Calu3 (cell line): ENCODE measurements around the gene IRX3. TPM values are rescaled to one million over a fixed set of nuclear protein-coding genes. Genes with fewer than 3 reads are reported as not detected.

Experiments
- BruUV-seq: library from RNA; stranded (reverse); fragments of 400-500 nt; replicated peaks from 2 replicates; lab custom pipeline; 2021; lab: Mats Ljungman, UMichigan
- CTCF ChIA-PET: fragments of 300-600 bp; sonication (Branson Sonifier 250); formaldehyde crosslinking; loops from one replicate; lab custom pipeline; 2022; ENCODE audit warnings: antibody characterized with exemption; lab: Charles Lee
- DNase-seq: peaks from one replicate; pipeline ENCODE4 v3.0.0; 2022
- H3K27ac Mint-ChIP-seq: one replicate; pipeline ENCODE4 v1.8.0; 2022; ENCODE audit warnings: mixed read lengths; ENCODE audit not compliant: unreplicated experiment
- H3K27me3 Mint-ChIP-seq: one replicate; pipeline ENCODE4 v1.8.0; 2022; ENCODE audit warnings: mixed read lengths; ENCODE audit not compliant: unreplicated experiment
- H3K36me3 Mint-ChIP-seq: one replicate; pipeline ENCODE4 v1.8.0; 2022; ENCODE audit warnings: mild to moderate bottlenecking, moderate library complexity, mixed read lengths; ENCODE audit not compliant: insufficient read depth, unreplicated experiment
- H3K4me1 Mint-ChIP-seq: one replicate; pipeline ENCODE4 v1.8.0; 2022; ENCODE audit warnings: mild to moderate bottlenecking, low read depth, mixed read lengths; ENCODE audit not compliant: unreplicated experiment
- H3K4me3 Mint-ChIP-seq: one replicate; pipeline ENCODE4 v1.8.0; 2022; ENCODE audit warnings: mild to moderate bottlenecking, low read depth, moderate library complexity, mixed read lengths; ENCODE audit not compliant: unreplicated experiment
- H3K9me3 Mint-ChIP-seq: one replicate; pipeline ENCODE4 v1.8.0; 2022; ENCODE audit warnings: low read depth, mixed read lengths; ENCODE audit not compliant: unreplicated experiment
- CTCF ChIP-seq: fragments of 200-600 bp; IDR thresholded peaks from one replicate; pipeline ENCODE4 v1.8.0; 2022; ENCODE audit warnings: antibody characterized with exemption; ENCODE audit not compliant: unreplicated experiment
- intact Hi-C: fragments of 100-400 bp; cut with micrococcal nuclease; formaldehyde crosslinking; loops from one replicate; pipeline ENCODE4 v1.10.0; 2022; ENCODE audit not compliant: unreplicated experiment
- total RNA-seq: library from RNA; stranded (reverse); gene quantifications from 2 replicates; pipeline ENCODE4 v1.2.3, GENCODE V29; 2022

Gene IRX3
- total RNA-seq, 1 experiment from 2014 or later = 5.7 TPM

GRCh38 chr16:54241525-54241924 lies 45.1 kb downstream of the IRX3 start:
- Mint-ChIP-seq H3K9me3 (peaks cover 4% of the 10 kb centered on the region), H3K27ac (no peak overlapping the region), H3K27me3 (peaks cover 77% of the 10 kb centered on the region), H3K36me3 (no peaks in the 10 kb centered on the region), H3K4me3 (no peak overlapping the region), H3K4me1 (no peaks in the 10 kb centered on the region)
- no peak for DNase-seq
- no TSS peak for BruUV-seq
- TF ChIP-seq CTCF = no peak
- intact Hi-C loops = no loop called here
- CTCF ChIA-PET = interaction anchor here (1.4 kb wide), 1 partner anchor 9 kb away, joined by 5 read pairs; no protein-coding TSS in a partner anchor

- Mint-ChIP-seq H3K27me3 (peaks cover 77% of the 10 kb centered on the region), H3K36me3 (no peaks in the 10 kb centered on the region), H3K27ac (no peak overlapping the region), H3K4me1 (no peaks in the 10 kb centered on the region), H3K9me3 (no peaks in the 10 kb centered on the region), H3K4me3 (no peak overlapping the region)
- CTCF ChIA-PET = no interaction called here
- TF ChIP-seq CTCF = no peak
- no peak for DNase-seq
- intact Hi-C loops = no loop called here
- no TSS peak for BruUV-seq
Measured at GRCh38 chr16:54240271-54241129, 46.1 kb downstream of the IRX3 start.

DNA sequence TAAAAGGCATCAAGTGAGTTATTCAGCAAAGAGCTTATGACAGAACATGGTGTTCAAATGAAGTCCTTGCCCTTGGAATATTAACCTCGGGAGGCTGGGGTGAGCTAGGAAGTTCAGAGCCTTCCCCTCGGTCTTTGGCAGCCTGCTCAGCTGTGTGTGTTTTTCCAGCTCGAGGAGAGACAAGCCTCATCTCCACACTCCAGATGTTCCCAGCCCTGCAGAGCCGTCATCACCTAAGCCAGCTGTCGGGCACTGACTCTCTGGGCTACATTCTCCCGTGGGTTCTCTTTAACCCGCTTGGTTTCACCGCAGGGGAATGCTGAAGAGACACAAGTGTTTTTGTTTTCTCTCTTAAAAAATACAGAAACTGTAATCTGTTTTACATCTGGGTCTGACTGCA lies 47.1 kb downstream of the IRX3 start:
- TF ChIP-seq CTCF = no peak

GRCh38 chr16:54236773-54237172 lies 49.8 kb downstream of the IRX3 start:
- no TSS peak for BruUV-seq
- Mint-ChIP-seq H3K27me3 (peaks cover 44% of the 10 kb centered on the region), H3K4me3 (no peak overlapping the region), H3K36me3 (no peaks in the 10 kb centered on the region), H3K4me1 (no peaks in the 10 kb centered on the region), H3K27ac (no peak overlapping the region), H3K9me3 (no peaks in the 10 kb centered on the region)
- no peak for TF ChIP-seq CTCF
- CTCF ChIA-PET = no interaction called here
- intact Hi-C loops = no loop called here
- DNase-seq = no peak

More for the DNA sequence above, 47.1 kb downstream of the IRX3 start:
- no TSS peak for BruUV-seq
- Mint-ChIP-seq H3K36me3 (no peaks in the 10 kb centered on the region), H3K27ac (no peak overlapping the region), H3K4me1 (no peaks in the 10 kb centered on the region), H3K4me3 (no peak overlapping the region), H3K27me3 (peaks cover 71% of the 10 kb centered on the region), H3K9me3 (no peaks in the 10 kb centered on the region)
- intact Hi-C loops = no loop called here
- no peak for DNase-seq
- CTCF ChIA-PET = interaction anchor here (0.6 kb wide), 1 partner anchor 1712 kb away, joined by 5 read pairs; no protein-coding TSS in a partner anchor
